Tibial nerve (tissue), 4 donors: ENCODE results near the gene EPB41. TPM values are rescaled to one million over a fixed set of nuclear protein-coding genes. Genes with fewer than 3 reads are reported as not detected.

ENCODE experiments used
- DNase-seq, 2 donors: peaks; one replicate each; pipeline ENCODE4 v3.0.0-alpha.2; 2019; ENCODE audit warnings: low spot score in 2 of 2
- H3K27ac ChIP-seq, 4 donors: fragments of 200-600 bp; sonication (generic) in 3 of 4; one replicate each; pipeline ENCODE4 v1.5.1; 2017 to 2019; ENCODE audit warnings: mild to moderate bottlenecking in 1 of 4
- H3K27me3 ChIP-seq, 2 donors: fragments of 200-600 bp; sonication (generic) in 1 of 2; one replicate each; pipeline versions ENCODE4 v1.5.1 to v1.6.0; 2017 to 2019
- H3K36me3 ChIP-seq, 3 donors: fragments of 200-600 bp; sonication (generic); one replicate each; pipeline ENCODE4 v1.5.1; 2018 to 2019
- H3K4me1 ChIP-seq, 4 donors: fragments of 200-600 bp; sonication (generic) in 3 of 4; one replicate each; pipeline ENCODE4 v1.5.1; 2017 to 2019
- H3K4me3 ChIP-seq, 4 donors: fragments of 200-600 bp; sonication (generic) in 3 of 4; one replicate each; pipeline ENCODE4 v1.5.1; 2017 to 2019; ENCODE audit warnings: mild to moderate bottlenecking in 1 of 4, moderate library complexity in 1 of 4
- H3K9me3 ChIP-seq, 4 donors: fragments of 200-600 bp; sonication (generic) in 3 of 4; one replicate each; pipeline ENCODE4 v1.5.1; 2017 to 2019
- CTCF ChIP-seq, 5 experiments: fragments of 200-600 bp in 3 of 5; fragments of 450-650 bp in 2 of 5; sonication (generic) in 3 of 5; IDR thresholded peaks; one replicate each; pipeline ENCODE4 v1.5.1; 2016 to 2019; ENCODE audit warnings: antibody characterized with exemption in 5 of 5, mild to moderate bottlenecking in 3 of 5, moderate library complexity in 2 of 5
- EP300 ChIP-seq, 2 donors: sonication (generic); formaldehyde crosslinking; IDR thresholded peaks; one replicate each; pipeline ENCODE4 v1.6.1; 2017; ENCODE audit warnings: antibody characterized with exemption in 2 of 2, mild to moderate bottlenecking in 1 of 2
- POLR2A ChIP-seq, 2 donors: fragments of 450-650 bp; IDR thresholded peaks; one replicate each; pipeline ENCODE4 v1.6.1; 2017; ENCODE audit warnings: antibody characterized with exemption in 2 of 2, mild to moderate bottlenecking in 2 of 2, moderate library complexity in 2 of 2
- WGBS, 2 donors: methylation state at CpG; one replicate each; pipeline ENCODE4 v1.1.5; 2018; 5-methylcytosine and 5-hydroxymethylcytosine counted together
- total RNA-seq, 4 donors: library from RNA; depleted of rRNA; stranded (reverse); fragments of >200 nt; gene quantifications; one replicate each; pipeline ENCODE4 v1.1.0, GENCODE V29; 2016

The EPB41 gene
- 10 to 100 TPM; 13.9 to 22.1 (median 16.0) TPM for total RNA-seq

GRCh38 chr1:28914228-28915030 lies at the start of gene EPB41:
TSS of gene EPB41 (plus strand) at chr1:28914569. CDS start at chr1:28987438, 72,869 bp downstream.
- Histone ChIP-seq H3K36me3 (no peaks in the 10 kb centered on the region), H3K9me3 (no peaks in the 10 kb centered on the region), H3K4me1 (peaks cover 0 to 14% (median 0%) of the 10 kb centered on the region in 4 donors), H3K4me3 (peak within 1 kb of the TSS; percentile 57 to 80 (median 62)), H3K27me3 (no peaks in the 10 kb centered on the region), H3K27ac (peak within 1 kb of the TSS in 3 of 4 donors; percentile 58 to 71 (median 59))
- peak; percentile 70 to 83 for DNase-seq
- TF ChIP-seq EP300 (IDR thresholded peaks at IDR 0.05) (peak in 1 of 2 donors; percentile 37), POLR2A (IDR thresholded peaks at IDR 0.05) (peak; percentile 27 to 62), CTCF (IDR thresholded peaks at IDR 0.05) (no peak)
- 0 to 1% methylated on average over 26 to 66 of the region's 95 CpGs for WGBS, 2 donors

- Histone ChIP-seq H3K4me3 (no peak overlapping the region), H3K9me3 (no peaks in the 10 kb centered on the region), H3K27ac (no peak overlapping the region), H3K4me1 (no peaks in the 10 kb centered on the region), H3K27me3 (peaks cover 0 to 9% of the 10 kb centered on the region in 2 donors), H3K36me3 (no peaks in the 10 kb centered on the region)
- no peak for DNase-seq
- TF ChIP-seq CTCF (IDR thresholded peaks at IDR 0.05) = no peak
- no peak for TF ChIP-seq EP300 (IDR thresholded peaks at IDR 0.05)
- no peak for TF ChIP-seq POLR2A (IDR thresholded peaks at IDR 0.05)
- 67 to 74% methylated on average over 4 to 6 of the region's 6 CpGs for WGBS, 2 donors
Measured at GRCh38 chr1:28864695-28865094, 49.7 kb upstream of the EPB41 start.

- TF ChIP-seq POLR2A (IDR thresholded peaks at IDR 0.05) (no peak), CTCF (IDR thresholded peaks at IDR 0.05) (no peak), EP300 (IDR thresholded peaks at IDR 0.05) (no peak)
- H3K27me3 ChIP-seq = peaks cover 0 to 9% of the 10 kb centered on the region in 2 donors
- WGBS, 2 donors = 81 to 82% methylated on average over 10 of the region's 10 CpGs
- no peaks in the 10 kb centered on the region for H3K4me1 ChIP-seq
- H3K27ac ChIP-seq = no peak overlapping the region
- H3K4me3 ChIP-seq = no peak overlapping the region
- no peak for DNase-seq
- no peaks in the 10 kb centered on the region for H3K36me3 ChIP-seq
- H3K9me3 ChIP-seq = no peaks in the 10 kb centered on the region
Measured at GRCh38 chr1:28865997-28866650, 48.2 kb upstream of the EPB41 start.

GRCh38 chr1:28867850-28868249 lies 46.5 kb upstream of the EPB41 start:
- Histone ChIP-seq H3K36me3 (no peaks in the 10 kb centered on the region), H3K4me1 (no peaks in the 10 kb centered on the region), H3K4me3 (no peak overlapping the region), H3K9me3 (no peaks in the 10 kb centered on the region), H3K27me3 (peaks cover 0 to 9% of the 10 kb centered on the region in 2 donors), H3K27ac (no peak overlapping the region)
- 65% methylated on average over 3 of the region's 3 CpGs for WGBS, 2 donors
- no peak for TF ChIP-seq POLR2A (IDR thresholded peaks at IDR 0.05)
- TF ChIP-seq EP300 (IDR thresholded peaks at IDR 0.05) = no peak
- no peak for TF ChIP-seq CTCF (IDR thresholded peaks at IDR 0.05)
- DNase-seq = no peak

- 94 to 96% methylated on average over 5 of the region's 5 CpGs for WGBS, 2 donors
- no peak for DNase-seq
- Histone ChIP-seq H3K9me3 (no peaks in the 10 kb centered on the region), H3K4me3 (no peak overlapping the region), H3K36me3 (no peaks in the 10 kb centered on the region), H3K27me3 (peaks cover 0 to 9% of the 10 kb centered on the region in 2 donors), H3K4me1 (no peaks in the 10 kb centered on the region), H3K27ac (no peak overlapping the region)
- TF ChIP-seq POLR2A (IDR thresholded peaks at IDR 0.05) (no peak), EP300 (IDR thresholded peaks at IDR 0.05) (no peak), CTCF (IDR thresholded peaks at IDR 0.05) (no peak)
Measured at GRCh38 chr1:28869952-28870351, 44.4 kb upstream of the EPB41 start.
